GM20431 (cell line): ENCODE measurements around the gene CELA3B.
"Not testable (repeated sequence)": the region's sequence is repeated elsewhere in the genome, so short reads cannot be mapped to it uniquely, and the experiment has no call there.

Experiments used
- in situ Hi-C: fragments of 300-500 bp; cut with MseI, MboI; formaldehyde crosslinking; loops from one replicate; pipeline ENCODE4 v1.15.0; 2020; ENCODE audit warnings: low sequenced_read_pairs; ENCODE audit not compliant: unreplicated experiment

The CELA3B gene

DNA sequence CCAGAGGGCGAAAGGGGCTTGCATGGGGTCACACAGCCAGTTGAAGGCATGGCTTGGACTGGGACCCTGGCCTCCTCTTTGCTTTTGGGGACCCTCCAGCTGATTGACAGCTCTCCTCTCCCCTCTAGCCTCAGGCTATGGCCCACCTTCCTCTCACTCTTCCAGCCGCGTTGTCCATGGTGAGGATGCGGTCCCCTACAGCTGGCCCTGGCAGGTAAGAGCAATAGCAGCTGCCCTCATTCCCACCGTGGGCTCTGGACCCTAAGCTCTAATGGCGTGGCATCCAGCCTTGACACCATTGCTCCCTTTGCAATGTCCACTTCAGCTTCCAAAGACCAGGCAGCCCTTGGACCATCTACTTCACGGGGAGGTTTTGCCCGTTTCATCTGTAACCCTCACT, 26.1 kb downstream of the CELA3B start:
- in situ Hi-C loops = not testable (repeated sequence)

DNA sequence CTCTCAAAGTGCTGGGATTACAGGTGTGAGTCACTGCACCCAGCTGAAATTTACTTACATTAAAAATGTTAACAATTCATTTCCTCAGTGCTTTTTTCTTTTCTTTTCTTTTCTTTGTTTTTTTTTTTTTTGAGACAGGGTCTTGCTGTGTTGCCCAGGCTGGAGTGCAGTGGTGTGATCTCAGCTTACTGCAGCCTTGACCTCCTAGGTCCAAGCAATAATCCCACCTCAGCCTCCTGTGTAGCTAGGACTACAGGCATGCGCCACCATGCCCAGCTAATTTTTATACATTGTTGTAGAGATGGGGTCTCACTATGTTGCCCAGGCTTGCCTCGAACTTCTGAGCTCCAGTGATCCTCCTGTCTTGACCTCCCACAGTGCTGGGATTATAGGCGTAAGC, 27.1 kb downstream of the CELA3B start:
- in situ Hi-C loops = not testable (repeated sequence)

DNA sequence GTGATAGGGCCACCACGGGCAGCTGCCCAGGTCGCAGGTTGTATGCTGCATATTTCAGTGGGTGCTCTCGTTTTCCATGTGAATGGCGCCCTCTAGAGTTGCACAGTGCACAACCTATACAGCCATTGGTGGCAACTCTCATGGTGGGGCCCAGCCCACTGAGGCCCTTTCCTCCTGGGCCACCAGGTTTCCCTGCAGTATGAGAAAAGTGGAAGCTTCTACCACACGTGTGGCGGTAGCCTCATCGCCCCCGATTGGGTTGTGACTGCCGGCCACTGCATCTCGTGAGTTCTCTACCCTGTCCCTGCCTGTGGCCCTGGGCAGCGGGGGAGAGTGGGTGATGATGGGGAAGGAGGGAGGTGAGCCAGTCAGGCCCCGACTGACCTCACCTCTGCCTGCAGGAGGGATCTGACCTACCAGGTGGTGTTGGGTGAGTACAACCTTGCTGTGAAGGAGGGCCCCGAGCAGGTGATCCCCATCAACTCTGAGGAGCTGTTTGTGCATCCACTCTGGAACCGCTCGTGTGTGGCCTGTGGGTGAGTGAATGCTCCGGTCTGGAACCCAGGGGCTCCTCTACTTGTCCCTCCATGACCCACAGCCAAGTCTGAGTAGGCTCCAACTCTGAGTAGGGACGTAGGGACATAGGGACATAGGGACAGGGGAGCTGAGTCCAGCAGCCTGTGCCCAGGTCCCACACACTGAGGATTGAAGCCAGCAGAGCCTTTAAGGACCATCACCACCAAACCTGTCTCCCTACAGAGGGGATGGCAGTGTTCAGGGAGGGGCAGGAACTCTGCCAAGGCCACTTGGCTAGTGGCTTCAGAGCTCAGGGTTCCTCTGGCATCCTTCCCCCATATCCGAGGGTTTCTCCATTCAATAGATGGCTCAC, 28.7 kb downstream of the CELA3B start:
- in situ Hi-C loops = not testable (repeated sequence)

DNA sequence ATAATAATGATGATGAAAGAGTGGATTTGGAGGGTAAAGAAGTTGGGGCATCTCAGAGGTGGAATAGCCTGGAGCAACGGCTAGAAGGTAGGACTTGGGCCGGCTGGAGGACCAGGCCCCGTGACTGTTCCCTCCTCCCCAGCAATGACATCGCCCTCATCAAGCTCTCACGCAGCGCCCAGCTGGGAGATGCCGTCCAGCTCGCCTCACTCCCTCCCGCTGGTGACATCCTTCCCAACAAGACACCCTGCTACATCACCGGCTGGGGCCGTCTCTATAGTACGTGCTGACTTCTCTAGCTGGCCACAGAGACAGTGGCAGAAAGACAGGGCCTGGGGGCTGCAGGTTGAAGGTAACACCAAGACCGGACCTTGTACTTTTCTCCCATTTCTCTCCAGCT, 29.9 kb downstream of the CELA3B start:
- in situ Hi-C loops = not testable (repeated sequence)

DNA sequence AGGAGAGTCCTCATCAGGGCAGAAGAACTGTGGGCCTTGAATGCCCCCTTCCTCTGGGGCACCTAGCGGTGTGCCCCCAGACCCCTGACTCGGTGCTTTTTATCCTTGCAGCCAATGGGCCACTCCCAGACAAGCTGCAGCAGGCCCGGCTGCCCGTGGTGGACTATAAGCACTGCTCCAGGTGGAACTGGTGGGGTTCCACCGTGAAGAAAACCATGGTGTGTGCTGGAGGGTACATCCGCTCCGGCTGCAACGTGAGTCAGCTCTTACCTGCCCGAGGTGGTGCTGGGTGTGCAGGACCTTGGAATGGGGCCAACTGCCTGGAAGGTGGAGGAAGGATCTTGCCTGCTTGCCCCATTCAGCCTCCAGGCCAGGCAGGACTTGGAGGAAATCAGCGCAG, 30.4 kb downstream of the CELA3B start:
- in situ Hi-C loops = not testable (repeated sequence)

DNA sequence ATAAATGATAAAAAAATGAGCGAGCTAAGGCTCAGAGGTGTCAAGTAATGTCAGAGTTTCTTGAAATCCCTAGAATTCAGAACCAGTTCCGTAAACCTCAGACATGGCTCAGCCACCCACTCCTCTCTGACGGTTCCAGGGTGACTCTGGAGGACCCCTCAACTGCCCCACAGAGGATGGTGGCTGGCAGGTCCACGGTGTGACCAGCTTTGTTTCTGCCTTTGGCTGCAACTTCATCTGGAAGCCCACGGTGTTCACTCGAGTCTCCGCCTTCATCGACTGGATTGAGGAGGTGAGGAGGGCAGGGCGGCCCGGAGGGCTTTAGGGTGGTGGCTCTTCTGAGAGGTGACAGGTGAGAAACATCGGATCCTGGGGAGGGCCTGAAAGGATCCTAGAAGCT, 32.7 kb downstream of the CELA3B start:
- in situ Hi-C loops = not testable (repeated sequence)

DNA sequence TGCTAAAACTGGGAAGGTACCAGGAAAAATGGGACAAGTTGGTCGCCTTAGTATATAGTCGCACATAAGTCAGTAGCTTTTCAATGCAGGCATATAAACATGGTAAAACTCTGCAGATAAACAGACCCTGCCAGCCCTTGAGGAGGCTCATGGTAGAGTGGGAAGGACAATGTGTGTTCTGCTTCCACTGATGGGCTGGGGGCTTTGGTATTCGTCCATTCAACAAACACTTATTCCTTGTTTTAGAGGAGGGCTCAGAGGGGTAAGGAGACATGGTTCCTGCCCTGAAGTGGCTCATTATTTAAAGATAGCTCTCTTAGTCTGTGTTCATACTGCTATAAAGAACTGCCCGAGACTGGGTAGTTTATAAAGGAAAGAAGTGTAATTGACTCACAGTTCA, 35.9 kb downstream of the CELA3B start:
- in situ Hi-C loops = not testable (repeated sequence)

DNA sequence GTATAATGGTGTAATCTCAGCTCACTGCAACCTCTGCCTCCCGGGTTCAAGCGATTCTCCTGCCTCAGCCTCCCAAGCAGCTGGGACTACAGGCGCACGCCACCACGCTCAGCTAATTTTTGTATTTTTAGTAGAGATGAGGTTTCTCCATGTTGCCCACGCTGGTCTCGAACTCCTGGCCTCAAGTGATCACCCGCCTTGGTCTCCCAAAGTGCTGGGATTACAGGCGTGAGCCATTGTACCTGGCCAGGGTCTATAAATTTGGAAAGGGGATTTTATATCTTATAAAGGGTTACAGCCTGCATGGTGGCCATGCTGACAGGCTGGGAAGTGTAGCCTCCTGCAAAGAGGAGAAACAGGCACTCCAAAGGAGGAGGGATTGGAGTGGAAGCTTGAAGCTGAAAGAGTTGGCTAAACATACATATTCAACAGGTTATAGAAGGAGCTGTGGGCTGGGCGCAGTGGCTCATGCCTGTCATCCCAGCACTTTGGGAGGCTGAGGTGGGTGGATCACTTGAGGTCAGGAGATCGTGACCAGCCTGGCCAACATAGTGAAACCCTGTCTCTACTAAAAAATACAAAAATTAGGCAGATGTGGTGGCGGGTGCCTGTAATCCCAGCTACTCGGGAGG, 37.9 kb downstream of the CELA3B start:
- in situ Hi-C loops = not testable (repeated sequence)

DNA sequence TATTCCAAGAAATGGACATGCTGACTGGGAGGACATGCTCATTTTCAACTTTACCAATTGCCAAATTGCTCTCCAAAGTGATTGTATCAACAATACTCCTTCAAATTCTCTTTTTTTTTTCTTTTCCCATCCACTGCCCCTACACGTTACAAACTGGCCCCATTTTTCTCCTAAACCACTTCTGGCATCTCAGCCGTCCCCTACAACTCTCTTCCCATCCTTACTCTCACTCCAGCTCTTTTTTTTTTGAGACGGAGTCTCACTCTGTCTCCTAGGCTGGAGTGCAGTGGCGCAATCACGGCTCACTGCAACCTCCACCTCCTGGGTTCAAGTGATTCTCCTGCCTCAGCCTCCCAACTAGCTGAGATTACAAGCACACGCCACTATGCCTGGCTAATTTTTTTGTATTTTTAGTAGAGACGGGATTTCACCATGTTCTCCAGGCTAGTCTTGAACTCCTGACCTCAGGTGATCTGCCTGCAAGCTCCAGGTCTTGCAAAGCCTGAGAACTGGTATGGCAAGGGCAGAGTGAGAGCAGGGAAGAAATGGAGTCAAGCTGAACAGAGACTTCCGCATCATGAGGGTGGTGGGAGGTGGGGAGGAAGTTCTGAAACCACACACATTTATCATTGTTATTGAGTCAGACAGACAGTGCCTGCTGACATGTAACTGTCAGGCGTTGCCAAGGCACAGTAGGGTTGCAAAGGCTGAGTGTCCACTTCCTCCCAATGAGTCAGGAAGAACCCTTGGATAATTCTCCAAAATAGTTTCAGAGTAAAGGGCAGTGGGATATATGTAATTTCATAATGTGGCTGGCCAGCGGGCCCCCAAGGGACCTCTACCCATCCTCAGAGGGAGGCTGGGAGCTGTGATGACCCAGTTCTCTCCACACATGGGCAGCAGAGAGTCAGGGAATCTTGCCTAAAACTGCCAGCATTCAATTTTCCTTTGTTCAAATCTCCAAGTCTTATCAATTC, 42.0 kb downstream of the CELA3B start:
- in situ Hi-C loops = no loop called here

DNA sequence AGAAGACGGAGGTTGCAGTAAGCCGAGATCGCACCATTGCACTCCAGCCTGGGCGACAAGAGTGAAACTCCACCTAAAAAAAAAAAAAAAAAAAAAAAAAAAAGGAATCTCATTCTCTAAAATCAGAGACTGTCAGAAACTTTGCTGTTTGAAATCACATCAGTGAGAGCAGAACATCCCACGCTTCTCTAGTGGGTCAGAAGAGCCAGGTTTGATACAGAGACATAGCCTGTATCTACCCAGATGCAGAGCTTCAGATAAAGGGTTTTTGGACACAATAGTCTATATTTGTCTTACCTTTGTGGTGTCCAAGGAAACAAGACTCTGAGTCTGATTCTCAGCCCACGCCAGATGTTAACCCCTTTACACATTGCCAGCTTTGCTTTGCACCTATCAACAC, 44.2 kb downstream of the CELA3B start:
- in situ Hi-C loops = no loop called here

DNA sequence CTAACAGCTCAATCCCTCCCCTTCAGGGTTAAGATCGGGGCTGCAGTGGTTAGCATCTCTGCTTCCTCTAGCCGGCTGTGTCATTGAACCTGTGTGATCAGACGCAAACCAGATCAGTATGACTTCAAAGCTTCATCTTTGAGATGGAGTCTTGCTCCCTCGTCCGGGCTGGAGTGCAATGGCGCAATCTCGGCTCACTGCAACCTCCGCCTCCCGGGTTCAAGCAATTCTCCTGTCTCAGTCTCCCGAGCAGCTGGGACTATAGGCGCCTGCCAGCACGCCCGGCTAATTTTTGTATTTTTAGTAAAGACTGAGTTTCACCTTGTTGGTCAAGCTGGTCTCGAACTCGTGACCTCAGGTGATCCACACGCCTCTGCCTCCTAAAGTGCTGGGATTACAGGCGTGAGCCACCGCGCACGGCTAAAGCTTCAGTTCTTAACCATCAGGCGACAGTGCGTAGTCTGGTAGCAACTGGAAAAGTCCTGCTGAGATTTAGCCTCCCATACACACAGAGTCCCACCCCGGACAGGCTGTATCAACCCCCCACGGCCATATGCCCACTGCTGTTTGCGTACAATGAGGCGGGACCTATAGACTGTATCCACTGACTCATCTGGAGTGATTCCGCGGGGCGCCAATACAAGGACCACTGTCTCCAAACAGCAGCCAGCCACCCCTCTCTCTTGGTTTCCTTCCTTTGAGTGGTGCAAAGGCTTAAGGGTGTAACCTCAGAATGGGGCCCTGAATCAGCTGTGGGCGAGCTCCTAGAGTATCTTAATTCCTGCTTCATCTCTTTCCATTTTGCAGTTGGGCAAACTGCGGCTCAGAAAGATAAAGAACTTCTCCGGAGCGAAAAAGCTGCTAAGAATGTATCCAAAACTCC, 47.9 kb downstream of the CELA3B start:
- in situ Hi-C loops = no loop called here

DNA sequence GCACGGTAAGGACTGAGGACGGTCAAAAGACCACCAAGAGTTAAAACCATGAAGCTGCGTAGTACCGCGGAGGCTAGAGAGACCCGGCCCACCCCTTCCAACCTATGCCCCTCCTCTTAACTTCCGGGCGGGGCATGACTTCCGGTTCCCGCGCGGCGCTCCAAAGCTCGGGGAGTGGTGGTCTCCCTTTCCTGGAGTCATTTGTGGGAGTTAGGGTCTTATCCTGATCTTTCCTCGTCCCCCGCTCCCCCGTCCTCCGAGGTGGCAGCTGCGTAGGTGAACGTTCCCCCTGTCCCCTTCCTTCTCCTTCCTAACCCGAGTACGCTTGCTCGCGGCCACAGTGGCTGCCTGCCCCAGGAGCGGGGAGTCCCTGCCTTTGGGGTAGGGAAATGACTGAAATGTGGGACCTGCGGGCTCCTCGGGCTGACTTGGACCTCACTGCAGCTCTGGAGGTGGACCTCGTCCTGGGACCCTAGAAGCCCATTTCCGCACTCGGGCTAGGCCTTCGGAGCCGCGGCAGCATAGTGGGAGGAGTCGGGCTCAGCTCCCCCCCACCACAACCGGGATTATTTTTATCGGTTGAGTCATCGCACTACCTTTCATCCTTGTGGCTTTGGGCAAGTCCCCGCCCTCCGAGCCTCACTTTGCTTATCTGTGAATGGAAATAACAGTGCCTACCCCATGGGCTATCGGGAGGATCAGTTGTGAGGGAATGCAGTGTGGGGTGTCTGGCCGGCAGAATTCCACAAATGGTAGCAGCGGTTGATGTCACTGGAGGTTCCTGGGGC, 48.7 kb downstream of the CELA3B start:
- in situ Hi-C loops = no loop called here

DNA sequence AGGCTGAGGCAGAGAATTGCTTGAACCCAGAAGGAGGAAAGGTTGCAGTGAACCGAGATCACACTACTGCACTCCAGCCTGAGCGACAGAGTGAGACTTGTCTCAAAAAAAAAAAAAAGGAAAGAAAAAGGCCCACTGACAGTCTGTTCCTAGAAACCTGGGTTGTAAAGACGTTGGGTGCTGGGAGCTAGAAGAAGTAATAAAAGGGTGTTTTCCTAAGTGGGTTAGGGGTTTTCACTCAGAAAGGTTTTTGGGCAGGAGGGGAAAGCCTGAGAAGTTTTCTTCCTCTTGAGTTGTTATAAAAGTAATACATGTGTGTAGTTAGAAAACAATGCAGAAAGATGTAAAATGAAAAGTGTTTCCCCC, 50.1 kb downstream of the CELA3B start:
- in situ Hi-C loops = no loop called here

DNA sequence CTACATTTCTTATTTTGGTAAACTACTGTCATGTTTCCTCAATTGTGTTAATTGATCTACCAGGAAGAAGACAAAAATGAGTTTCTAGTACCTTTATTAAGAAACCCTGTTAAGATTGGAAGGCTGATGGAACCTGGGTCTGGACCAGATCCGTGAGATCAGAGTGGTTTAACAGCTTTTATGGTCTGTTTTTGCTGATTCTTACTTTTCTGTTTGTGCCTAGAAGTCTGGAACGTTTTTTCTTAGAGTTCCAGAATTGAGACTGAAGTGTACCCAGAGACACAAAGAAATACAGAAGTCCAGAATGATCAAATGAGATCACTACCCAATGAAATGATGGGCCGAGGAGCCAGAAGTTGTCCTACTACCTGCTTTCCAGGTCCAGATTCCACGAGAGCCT, 53.2 kb downstream of the CELA3B start:
- in situ Hi-C loops = no loop called here

DNA sequence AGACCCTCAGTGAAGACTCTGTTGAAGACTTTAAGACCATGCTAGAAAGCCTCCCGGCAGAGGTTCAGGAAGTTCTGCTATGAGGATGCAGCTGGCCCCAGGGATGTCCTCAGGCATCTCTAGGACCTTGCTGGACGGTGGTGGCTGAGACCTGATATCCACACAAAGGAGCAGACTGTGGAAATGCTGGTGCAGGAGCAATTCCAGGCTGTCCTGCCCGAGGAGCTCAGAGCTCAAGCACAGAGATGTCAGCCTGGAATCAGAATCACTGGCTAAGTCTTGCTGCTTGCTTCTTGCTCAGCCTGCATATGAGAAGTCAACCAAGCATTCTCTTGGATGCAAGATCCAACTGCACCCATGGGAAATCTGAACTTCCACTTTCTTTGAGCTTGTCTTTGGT, 53.7 kb downstream of the CELA3B start:
- in situ Hi-C loops = no loop called here

DNA sequence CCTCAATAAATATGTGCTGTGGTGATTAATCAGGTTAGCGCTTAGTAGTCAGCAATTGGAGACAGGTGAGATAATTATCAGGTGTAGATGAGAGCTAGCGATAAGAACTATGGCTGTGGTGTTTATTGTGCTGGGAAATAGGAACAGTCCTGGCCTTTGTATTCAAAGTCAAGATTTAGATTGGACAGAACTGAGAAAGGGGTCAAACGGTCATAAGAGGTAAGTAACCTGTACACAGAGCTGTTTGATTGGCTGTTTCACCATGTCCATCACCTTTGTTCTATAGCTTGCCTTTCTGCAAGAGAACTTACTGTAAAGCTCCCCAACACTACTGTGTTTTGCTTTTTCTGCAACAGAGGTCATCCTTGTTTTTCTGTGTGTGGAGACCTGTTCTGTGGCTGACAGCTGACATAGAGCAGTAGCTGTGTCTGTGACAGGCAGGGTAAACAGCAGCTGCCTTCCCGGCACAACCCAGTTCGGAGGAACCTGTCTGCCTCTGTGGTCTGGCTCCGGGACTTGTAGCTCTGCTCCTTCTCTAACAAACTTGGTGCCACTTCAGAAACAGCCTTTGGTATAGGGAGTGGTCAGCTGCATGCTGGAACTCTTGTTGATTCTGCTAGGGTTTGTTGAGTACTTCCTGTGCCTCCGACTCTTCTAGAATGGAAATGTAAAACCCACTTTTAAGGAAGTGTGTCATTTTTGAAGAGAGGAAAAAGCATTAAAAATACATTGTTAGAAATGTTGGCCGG, 54.6 kb downstream of the CELA3B start:
- in situ Hi-C loops = no loop called here

DNA sequence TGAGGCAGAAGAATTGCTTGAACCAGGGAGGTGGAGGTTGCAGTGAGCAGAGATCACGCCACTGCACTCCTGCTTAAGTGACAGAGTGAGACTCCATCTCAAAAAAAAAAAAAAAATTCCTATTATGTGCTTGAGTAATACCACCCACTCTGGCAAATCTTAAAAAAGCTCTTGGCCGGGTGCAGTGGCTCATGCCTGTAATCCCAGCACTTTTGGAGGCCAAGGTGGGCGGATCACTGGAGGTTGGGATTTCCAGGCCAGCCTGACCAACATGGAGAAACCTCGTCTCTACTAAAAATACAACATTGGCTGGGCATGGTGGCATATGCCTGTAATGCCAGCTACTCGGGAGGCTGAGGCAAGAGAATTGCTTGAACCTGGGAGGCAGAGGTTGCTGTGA, 58.0 kb downstream of the CELA3B start:
- in situ Hi-C loops = not testable (repeated sequence)

DNA sequence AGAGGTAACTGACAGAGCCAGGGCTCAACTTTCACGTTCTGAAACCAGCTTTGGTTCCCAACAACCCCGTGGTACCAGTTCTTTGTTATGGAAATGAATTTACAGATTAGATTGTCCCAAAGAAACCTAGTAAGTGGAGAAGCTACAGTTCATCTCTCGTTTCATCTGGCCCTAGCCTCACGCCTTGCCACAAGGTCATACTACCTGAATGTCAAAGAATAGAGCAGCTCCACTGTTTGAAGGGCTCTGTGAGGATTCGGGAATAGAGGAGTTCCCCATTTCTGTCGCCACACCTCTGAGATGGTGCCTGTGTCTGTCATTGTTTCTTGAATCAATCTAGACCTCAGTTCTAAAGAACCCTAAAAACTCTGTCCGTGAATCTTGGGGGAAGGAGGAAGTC, 60.7 kb downstream of the CELA3B start:
- in situ Hi-C loops = no loop called here
